ENCODE measurements around the gene MMRN2.
"Not testable (repeated sequence)": the region's sequence is repeated elsewhere in the genome, so short reads cannot be mapped to it uniquely, and the experiment has no call there.

Gene MMRN2

DNA sequence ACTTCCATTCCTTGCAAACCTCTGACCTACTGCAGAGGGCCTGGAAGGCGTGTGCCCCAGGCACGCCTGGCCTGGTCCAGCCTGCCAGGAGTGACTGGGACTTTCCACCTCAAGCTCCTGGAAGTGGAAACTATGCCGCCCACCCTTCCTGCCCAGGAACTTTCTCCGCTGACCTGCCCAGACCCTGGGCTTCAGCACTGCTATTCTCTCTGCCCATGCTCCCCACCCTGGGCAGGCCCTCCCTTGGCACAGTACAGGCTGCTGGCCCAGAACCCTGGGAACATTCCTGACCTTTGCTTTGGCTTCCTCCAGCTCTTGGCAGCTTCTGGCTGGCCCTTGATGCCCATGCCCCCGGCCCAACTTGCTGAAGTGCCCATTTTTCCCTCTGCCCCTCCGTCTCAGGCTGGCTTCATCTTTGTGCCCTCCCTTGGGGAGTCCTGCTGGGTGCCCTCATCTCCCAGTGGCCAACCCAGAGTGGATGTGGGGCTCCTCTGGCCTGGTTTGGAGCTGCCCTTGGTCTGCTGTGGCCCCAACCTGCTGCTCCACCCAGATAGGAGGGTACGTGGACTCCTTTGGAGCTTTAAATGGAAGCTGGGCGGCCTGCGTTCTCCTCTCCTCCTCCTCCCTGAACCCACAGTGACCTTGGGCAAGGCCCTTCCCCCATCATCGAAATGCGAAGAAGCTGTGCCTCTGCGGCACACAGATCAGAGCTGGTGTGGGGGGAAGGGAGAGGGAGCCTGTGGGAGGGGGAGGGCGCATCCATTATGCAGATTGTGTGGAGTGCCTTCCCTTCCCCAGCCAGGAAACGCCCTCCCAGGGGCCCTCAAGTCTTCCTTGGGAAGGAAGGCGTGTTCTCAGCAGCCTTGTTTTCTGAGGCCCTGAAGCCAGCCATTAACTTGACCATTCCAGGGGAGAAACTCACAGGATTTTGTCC, 3.4 kb downstream of the MMRN2 start:
- H3K9ac ChIP-seq (ENCODE audit: low read depth, low read length, poor library complexity), result peak overlapping the region; percentile 53
- peak overlapping the region; percentile 83 for H2AFZ ChIP-seq (ENCODE audit: low read length)
- peak overlapping the region; percentile 92 for H2BK5ac ChIP-seq (ENCODE audit: low read length)
- H3K14ac ChIP-seq (ENCODE audit: low read length), result peak overlapping the region; percentile 63
- peak overlapping the region; percentile 100 for H2AK5ac ChIP-seq (ENCODE audit: low read depth, low read length)
- peak overlapping the region; percentile 41 for H3K27ac ChIP-seq (replicated peaks; ENCODE audit: low read length)
- H3K4me1 ChIP-seq (ENCODE audit: control insufficient read depth in 2 of 2, insufficient read depth in 1 of 2, low read depth in 1 of 2, low read length in 2 of 2), result peaks cover 33 to 45% of the 10 kb centered on the region in 2 donors
- no peak overlapping the region for H3K4me2 ChIP-seq (ENCODE audit: insufficient read depth, low read length, poor library complexity, severe bottlenecking)
- H3K9me3 ChIP-seq (replicated peaks in 1 of 2; ENCODE audit: control insufficient read depth in 2 of 2, insufficient read depth in 1 of 2, low read depth in 1 of 2, low read length in 2 of 2), result peaks cover 8 to 10% of the 10 kb centered on the region in 2 donors
- H2BK15ac ChIP-seq (ENCODE audit: low read length), result peak overlapping the region; percentile 46
- no peaks in the 10 kb centered on the region for H3K27me3 ChIP-seq (ENCODE audit: control insufficient read depth in 3 of 3, insufficient read depth in 3 of 3, low read depth in 1 of 3, low read length in 3 of 3)
- H3K23ac ChIP-seq (ENCODE audit: low read depth, low read length, poor library complexity), result peak overlapping the region; percentile 37
- no CpG with 5 or more reads among the region's 15 CpGs for WGBS, 2 donors (ENCODE audit: extremely low coverage in 2 of 2, insufficient read length in 2 of 2, insufficient replicate concordance in 1 of 2)
- H2BK120ac ChIP-seq (ENCODE audit: low read depth, low read length), result peak overlapping the region; percentile 88
- no peaks in the 10 kb centered on the region for H3K79me1 ChIP-seq (ENCODE audit: low read depth, low read length)
- H3K4me3 ChIP-seq (ENCODE audit: low read length in 2 of 2), result peak overlapping the region in 1 of 2 donors; percentile 16
- H3K18ac ChIP-seq (ENCODE audit: low read length), result peak overlapping the region; percentile 93
- H4K8ac ChIP-seq (ENCODE audit: low read depth, low read length), result no peak overlapping the region
- peak overlapping the region; percentile 75 for H2BK12ac ChIP-seq (ENCODE audit: low read length)
- no peaks in the 10 kb centered on the region for H3K36me3 ChIP-seq (replicated peaks in 1 of 2; ENCODE audit: control insufficient read depth in 2 of 2, insufficient read depth in 2 of 2, low read length in 2 of 2)
- peak overlapping the region; percentile 17 for H3K4ac ChIP-seq (ENCODE audit: low read length)
- H4K91ac ChIP-seq (ENCODE audit: low read depth, low read length, poor library complexity), result peak overlapping the region; percentile 79
- DNase-seq (ENCODE audit: low spot score), result no peak

GRCh38 chr10:86952697-86953096, 4.7 kb downstream of the MMRN2 start:
- peaks cover 8 to 10% of the 10 kb centered on the region in 2 donors for H3K9me3 ChIP-seq (replicated peaks in 1 of 2; ENCODE audit: control insufficient read depth in 2 of 2, insufficient read depth in 1 of 2, low read depth in 1 of 2, low read length in 2 of 2)
- H3K14ac ChIP-seq (ENCODE audit: low read length); H3K4me2 ChIP-seq (ENCODE audit: insufficient read depth, low read length, poor library complexity, severe bottlenecking); H2AK5ac ChIP-seq (ENCODE audit: low read depth, low read length); H3K4me3 ChIP-seq (ENCODE audit: low read length in 2 of 2); H3K9ac ChIP-seq (ENCODE audit: low read depth, low read length, poor library complexity); H3K18ac ChIP-seq (ENCODE audit: low read length); H3K36me3 ChIP-seq (replicated peaks in 1 of 2; ENCODE audit: control insufficient read depth in 2 of 2, insufficient read depth in 2 of 2, low read length in 2 of 2); H2BK120ac ChIP-seq (ENCODE audit: low read depth, low read length); H3K4ac ChIP-seq (ENCODE audit: low read length); H4K91ac ChIP-seq (ENCODE audit: low read depth, low read length, poor library complexity); H4K8ac ChIP-seq (ENCODE audit: low read depth, low read length); H3K27me3 ChIP-seq (ENCODE audit: control insufficient read depth in 3 of 3, insufficient read depth in 3 of 3, low read depth in 1 of 3, low read length in 3 of 3); H2AFZ ChIP-seq (ENCODE audit: low read length); H3K23ac ChIP-seq (ENCODE audit: low read depth, low read length, poor library complexity); H2BK5ac ChIP-seq (ENCODE audit: low read length); H2BK12ac ChIP-seq (ENCODE audit: low read length); H3K27ac ChIP-seq (replicated peaks; ENCODE audit: low read length); H2BK15ac ChIP-seq (ENCODE audit: low read length); DNase-seq (ENCODE audit: low spot score); H3K79me1 ChIP-seq (ENCODE audit: low read depth, low read length): not testable (repeated sequence)
- peaks cover 23 to 33% of the 10 kb centered on the region in 2 donors for H3K4me1 ChIP-seq (ENCODE audit: control insufficient read depth in 2 of 2, insufficient read depth in 1 of 2, low read depth in 1 of 2, low read length in 2 of 2)
- WGBS, 2 donors (ENCODE audit: extremely low coverage in 2 of 2, insufficient read length in 2 of 2, insufficient replicate concordance in 1 of 2), result no CpG with 5 or more reads among the region's 10 CpGs

- H3K14ac ChIP-seq (ENCODE audit: low read length), result no peak overlapping the region
- H3K4me2 ChIP-seq (ENCODE audit: insufficient read depth, low read length, poor library complexity, severe bottlenecking), result no peak overlapping the region
- WGBS, 2 donors (ENCODE audit: extremely low coverage in 2 of 2, insufficient read length in 2 of 2, insufficient replicate concordance in 1 of 2), result no CpG with 5 or more reads among the region's 7 CpGs
- no peak overlapping the region for H3K27ac ChIP-seq (replicated peaks; ENCODE audit: low read length)
- H3K9me3 ChIP-seq (replicated peaks in 1 of 2; ENCODE audit: control insufficient read depth in 2 of 2, insufficient read depth in 1 of 2, low read depth in 1 of 2, low read length in 2 of 2), result peaks cover 8 to 10% of the 10 kb centered on the region in 2 donors
- no peak overlapping the region for H3K23ac ChIP-seq (ENCODE audit: low read depth, low read length, poor library complexity)
- H4K8ac ChIP-seq (ENCODE audit: low read depth, low read length), result no peak overlapping the region
- no peak overlapping the region for H2BK120ac ChIP-seq (ENCODE audit: low read depth, low read length)
- H3K27me3 ChIP-seq (ENCODE audit: control insufficient read depth in 3 of 3, insufficient read depth in 3 of 3, low read depth in 1 of 3, low read length in 3 of 3), result no peaks in the 10 kb centered on the region
- no peak overlapping the region for H2BK15ac ChIP-seq (ENCODE audit: low read length)
- DNase-seq (ENCODE audit: low spot score), result no peak
- no peaks in the 10 kb centered on the region for H3K36me3 ChIP-seq (replicated peaks in 1 of 2; ENCODE audit: control insufficient read depth in 2 of 2, insufficient read depth in 2 of 2, low read length in 2 of 2)
- no peak overlapping the region for H3K4me3 ChIP-seq (ENCODE audit: low read length in 2 of 2)
- H2AFZ ChIP-seq (ENCODE audit: low read length), result no peak overlapping the region
- H3K4me1 ChIP-seq (ENCODE audit: control insufficient read depth in 2 of 2, insufficient read depth in 1 of 2, low read depth in 1 of 2, low read length in 2 of 2), result peaks cover 23 to 29% of the 10 kb centered on the region in 2 donors
- H3K79me1 ChIP-seq (ENCODE audit: low read depth, low read length), result no peaks in the 10 kb centered on the region
- no peak overlapping the region for H2AK5ac ChIP-seq (ENCODE audit: low read depth, low read length)
- no peak overlapping the region for H2BK12ac ChIP-seq (ENCODE audit: low read length)
- H3K9ac ChIP-seq (ENCODE audit: low read depth, low read length, poor library complexity), result no peak overlapping the region
- H2BK5ac ChIP-seq (ENCODE audit: low read length), result no peak overlapping the region
- no peak overlapping the region for H4K91ac ChIP-seq (ENCODE audit: low read depth, low read length, poor library complexity)
- no peak overlapping the region for H3K4ac ChIP-seq (ENCODE audit: low read length)
- H3K18ac ChIP-seq (ENCODE audit: low read length), result no peak overlapping the region
Measured at GRCh38 chr10:86952106-86952505, 5.3 kb downstream of the MMRN2 start.

- Histone ChIP-seq H3K27ac (replicated peaks; ENCODE audit: low read length) (no peak overlapping the region), H4K91ac (ENCODE audit: low read depth, low read length, poor library complexity) (no peak overlapping the region), H2BK12ac (ENCODE audit: low read length) (no peak overlapping the region), H2BK15ac (ENCODE audit: low read length) (no peak overlapping the region), H3K14ac (ENCODE audit: low read length) (no peak overlapping the region), H2BK5ac (ENCODE audit: low read length) (no peak overlapping the region), H3K4me3 (ENCODE audit: low read length in 2 of 2) (no peak overlapping the region), H3K23ac (ENCODE audit: low read depth, low read length, poor library complexity) (no peak overlapping the region), H4K8ac (ENCODE audit: low read depth, low read length) (no peak overlapping the region), H2BK120ac (ENCODE audit: low read depth, low read length) (no peak overlapping the region), H3K9ac (ENCODE audit: low read depth, low read length, poor library complexity) (no peak overlapping the region), H3K79me1 (ENCODE audit: low read depth, low read length) (no peaks in the 10 kb centered on the region), H2AK5ac (ENCODE audit: low read depth, low read length) (no peak overlapping the region), H2AFZ (ENCODE audit: low read length) (no peak overlapping the region), H3K4ac (ENCODE audit: low read length) (no peak overlapping the region), H3K18ac (ENCODE audit: low read length) (no peak overlapping the region), H3K4me2 (ENCODE audit: insufficient read depth, low read length, poor library complexity, severe bottlenecking) (no peak overlapping the region), H3K4me1 (ENCODE audit: control insufficient read depth in 2 of 2, insufficient read depth in 1 of 2, low read depth in 1 of 2, low read length in 2 of 2) (peaks cover 21 to 24% of the 10 kb centered on the region in 2 donors), H3K36me3 (replicated peaks in 1 of 2; ENCODE audit: control insufficient read depth in 2 of 2, insufficient read depth in 2 of 2, low read length in 2 of 2) (no peaks in the 10 kb centered on the region), H3K27me3 (ENCODE audit: control insufficient read depth in 3 of 3, insufficient read depth in 3 of 3, low read depth in 1 of 3, low read length in 3 of 3) (no peaks in the 10 kb centered on the region), H3K9me3 (replicated peaks in 1 of 2; ENCODE audit: control insufficient read depth in 2 of 2, insufficient read depth in 1 of 2, low read depth in 1 of 2, low read length in 2 of 2) (peaks cover 8 to 10% of the 10 kb centered on the region in 2 donors)
- no peak for DNase-seq (ENCODE audit: low spot score)
Measured at GRCh38 chr10:86951184-86951761, 6.1 kb downstream of the MMRN2 start.

Measured in neuronal stem cell (in vitro differentiated cells).